Embryonic facial prominence (tissue), 1 donor: ENCODE measurements around the gene PDE8B.

Source experiments
- DNase-seq: peaks from one replicate; pipeline ENCODE4 v3.0.0-alpha.2; 2016; ENCODE audit errors: extremely low spot score

Gene PDE8B

GRCh38 chr5:77186652-77187370 lies 23.7 kb upstream of the PDE8B start:
- no peak for DNase-seq

GRCh38 chr5:77189421-77189820 lies 21.1 kb upstream of the PDE8B start:
- no peak for DNase-seq

- no peak for DNase-seq
These were observed 17.9 kb upstream of the PDE8B start for GRCh38 chr5:77192441-77193050.

GRCh38 chr5:77194762-77195161 lies 15.7 kb upstream of the PDE8B start:
- DNase-seq = no peak

- DNase-seq = no peak
These were observed 12.5 kb upstream of the PDE8B start for GRCh38 chr5:77197840-77198554.

- DNase-seq = no peak
These were observed 9.8 kb upstream of the PDE8B start for GRCh38 chr5:77200663-77201062.

GRCh38 chr5:77202145-77202544 lies 8.3 kb upstream of the PDE8B start:
- DNase-seq = no peak

- no peak for DNase-seq
These were observed 5.5 kb upstream of the PDE8B start for GRCh38 chr5:77204967-77205366.

- DNase-seq = no peak
These were observed 1.8 kb upstream of the PDE8B start for GRCh38 chr5:77208507-77209163.

- no peak for DNase-seq
These were observed 887 bp upstream of the PDE8B start for GRCh38 chr5:77209495-77210090.

GRCh38 chr5:77210964-77211690 lies 647 bp downstream of the PDE8B start:
- DNase-seq = no peak

GRCh38 chr5:77211691-77212047 lies 1.2 kb downstream of the PDE8B start:
- DNase-seq = no peak

GRCh38 chr5:77213601-77214000 lies 3.1 kb downstream of the PDE8B start:
- no peak for DNase-seq

- no peak for DNase-seq
These were observed 3.7 kb downstream of the PDE8B start for GRCh38 chr5:77214151-77214550.

GRCh38 chr5:77218263-77218662 lies 7.8 kb downstream of the PDE8B start:
- no peak for DNase-seq

GRCh38 chr5:77221115-77221514 lies 10.6 kb downstream of the PDE8B start:
- no peak for DNase-seq

- no peak for DNase-seq
These were observed 12.2 kb downstream of the PDE8B start for GRCh38 chr5:77222722-77223121.

GRCh38 chr5:77223653-77224052 lies 13.2 kb downstream of the PDE8B start:
- no peak for DNase-seq

- no peak for DNase-seq
These were observed 14.3 kb downstream of the PDE8B start for GRCh38 chr5:77224672-77225355.

GRCh38 chr5:77225531-77225930 lies 15.1 kb downstream of the PDE8B start:
- DNase-seq = no peak

GRCh38 chr5:77229887-77230286 lies 19.4 kb downstream of the PDE8B start:
- DNase-seq = no peak
